Breast epithelium (tissue), 3 donors: ENCODE results near the gene ACSM2A.
"Not testable (repeated sequence)": the region's sequence is repeated elsewhere in the genome, so short reads cannot be mapped to it uniquely, and the experiment has no call there.

Source experiments
- POLR2A ChIP-seq: fragments of 450-650 bp; IDR thresholded peaks from one replicate; pipeline ENCODE4 v1.6.1; 2016; ENCODE audit warnings: antibody characterized with exemption, mild to moderate bottlenecking, moderate library complexity
- POLR2AphosphoS5 ChIP-seq, 3 donors: sonication (generic); formaldehyde crosslinking; IDR thresholded peaks; one replicate each; pipeline ENCODE4 v1.6.1; 2017; ENCODE audit warnings: antibody characterized with exemption in 3 of 3
- TF ChIP-seq, protein P1 (sequence below), 3 donors: fragments of 450-650 bp; IDR thresholded peaks; one replicate each; pipeline ENCODE4 v1.5.1; 2016 to 2017; ENCODE audit warnings: antibody characterized with exemption in 3 of 3, mild to moderate bottlenecking in 3 of 3, moderate library complexity in 3 of 3

DNA sequence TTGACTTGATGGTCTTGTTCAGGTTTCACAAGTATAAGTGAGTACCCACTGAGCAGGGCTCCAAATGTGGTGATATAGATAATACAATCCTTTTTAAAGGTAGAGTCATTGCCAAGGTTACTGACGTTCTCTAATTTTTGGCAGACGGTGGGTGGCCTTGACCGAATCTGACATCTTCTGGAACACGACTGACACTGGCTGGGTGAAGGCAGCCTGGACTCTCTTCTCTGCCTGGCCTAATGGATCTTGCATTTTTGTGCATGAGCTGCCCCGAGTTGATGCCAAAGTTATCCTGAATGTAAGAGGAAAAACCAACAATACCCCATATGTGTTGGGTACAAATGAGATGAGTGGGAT is 27.6 kb upstream of the ACSM2A start:
- TF ChIP-seq, protein P1, sequence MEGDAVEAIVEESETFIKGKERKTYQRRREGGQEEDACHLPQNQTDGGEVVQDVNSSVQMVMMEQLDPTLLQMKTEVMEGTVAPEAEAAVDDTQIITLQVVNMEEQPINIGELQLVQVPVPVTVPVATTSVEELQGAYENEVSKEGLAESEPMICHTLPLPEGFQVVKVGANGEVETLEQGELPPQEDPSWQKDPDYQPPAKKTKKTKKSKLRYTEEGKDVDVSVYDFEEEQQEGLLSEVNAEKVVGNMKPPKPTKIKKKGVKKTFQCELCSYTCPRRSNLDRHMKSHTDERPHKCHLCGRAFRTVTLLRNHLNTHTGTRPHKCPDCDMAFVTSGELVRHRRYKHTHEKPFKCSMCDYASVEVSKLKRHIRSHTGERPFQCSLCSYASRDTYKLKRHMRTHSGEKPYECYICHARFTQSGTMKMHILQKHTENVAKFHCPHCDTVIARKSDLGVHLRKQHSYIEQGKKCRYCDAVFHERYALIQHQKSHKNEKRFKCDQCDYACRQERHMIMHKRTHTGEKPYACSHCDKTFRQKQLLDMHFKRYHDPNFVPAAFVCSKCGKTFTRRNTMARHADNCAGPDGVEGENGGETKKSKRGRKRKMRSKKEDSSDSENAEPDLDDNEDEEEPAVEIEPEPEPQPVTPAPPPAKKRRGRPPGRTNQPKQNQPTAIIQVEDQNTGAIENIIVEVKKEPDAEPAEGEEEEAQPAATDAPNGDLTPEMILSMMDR (IDR thresholded peaks at IDR 0.05) = not testable (repeated sequence)
- not testable (repeated sequence) for TF ChIP-seq POLR2AphosphoS5 (IDR thresholded peaks at IDR 0.05); POLR2A
